Non-pigmented ciliary epithelial cell (primary cell): ENCODE results near the gene DEPDC4.
"Not testable (repeated sequence)": the region's sequence is repeated elsewhere in the genome, so short reads cannot be mapped to it uniquely, and the experiment has no call there.

Experiments
- DNase-seq: peaks from one replicate; pipeline ENCODE4 v3.0.0-alpha.2; 2010; ENCODE audit warnings: low read depth

The DEPDC4 gene

GRCh38 chr12:100263131-100263530 lies 3.7 kb downstream of the DEPDC4 start:
- DNase-seq = no peak

DNA sequence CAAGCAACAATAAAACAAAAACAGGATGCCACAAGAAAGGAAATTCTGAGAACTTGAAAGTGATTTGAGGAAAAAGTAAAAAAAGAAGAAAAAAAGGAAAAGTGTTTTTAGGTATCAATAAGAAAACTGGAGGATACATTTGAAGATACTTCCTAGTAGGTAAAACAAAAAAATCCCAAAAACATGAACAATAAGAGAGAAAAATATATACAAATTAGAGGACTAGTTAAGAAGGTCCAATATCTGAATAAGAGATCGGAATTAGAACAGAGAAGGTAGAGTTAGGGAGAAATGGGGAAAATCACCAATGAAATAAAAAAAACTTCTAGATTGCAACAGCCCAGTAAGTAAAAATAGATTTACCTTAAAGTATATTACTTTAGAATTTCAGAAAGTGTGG lies 8.8 kb downstream of the DEPDC4 start:
- DNase-seq = no peak

DNA sequence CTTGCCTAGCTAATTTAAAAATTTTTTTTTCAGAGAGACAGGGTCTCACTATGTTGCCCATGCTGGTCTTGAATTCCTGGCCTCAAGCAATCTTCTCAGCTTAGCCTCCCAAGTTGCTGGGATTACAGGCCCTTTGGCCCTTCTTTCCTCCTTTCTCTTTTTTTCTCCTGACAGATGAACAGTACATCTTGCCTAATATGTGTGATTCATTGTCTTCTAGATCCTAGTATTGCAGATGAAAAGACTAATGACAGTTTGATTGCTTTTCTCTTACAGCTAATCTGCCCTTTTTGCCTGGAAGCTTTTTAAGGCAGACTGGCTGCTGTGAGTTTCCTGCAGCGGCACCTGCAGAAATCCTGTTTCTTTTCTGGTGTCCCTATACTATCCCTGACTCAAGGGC lies 12.0 kb downstream of the DEPDC4 start:
- no peak for DNase-seq

DNA sequence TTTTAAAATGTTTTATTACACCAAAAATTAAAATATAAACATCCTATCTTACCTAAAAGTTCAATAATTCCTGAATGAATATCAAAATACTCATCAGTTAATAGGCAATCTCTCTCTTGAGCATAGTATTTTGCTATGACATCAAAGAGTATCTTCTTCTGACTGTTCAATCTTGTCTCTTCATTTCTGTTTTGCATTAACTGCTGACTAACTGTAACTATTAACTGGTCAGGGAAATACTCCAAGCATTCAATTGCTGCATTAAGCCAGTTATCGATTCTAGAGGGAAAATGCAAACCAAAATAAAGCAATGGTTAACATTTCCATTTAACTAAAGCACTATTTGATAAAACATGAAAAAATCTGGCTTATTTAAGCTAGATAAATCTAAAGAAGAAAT lies 13.4 kb downstream of the DEPDC4 start:
- no peak for DNase-seq

DNA sequence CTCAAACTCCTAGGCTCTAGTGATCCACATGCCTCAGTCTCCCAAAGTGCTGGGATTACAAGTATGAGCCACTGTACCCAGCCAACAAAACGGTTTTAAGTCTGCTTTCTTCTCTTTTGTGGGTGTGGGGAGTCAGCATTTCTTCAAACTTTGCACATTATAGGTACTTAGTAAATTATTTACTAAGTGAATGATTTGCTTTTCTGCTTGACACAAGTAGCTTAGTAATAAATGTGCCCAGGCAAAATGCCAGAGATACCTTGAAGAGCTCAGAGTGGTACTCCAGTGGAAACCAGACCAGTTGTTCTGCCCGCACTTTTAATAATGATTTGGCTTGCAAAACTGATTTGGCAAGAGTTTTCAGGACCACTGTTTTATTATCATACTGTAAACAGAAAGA lies 15.0 kb downstream of the DEPDC4 start:
- DNase-seq = no peak

GRCh38 chr12:100249941-100250340 lies 16.9 kb downstream of the DEPDC4 start:
- DNase-seq = no peak

DNA sequence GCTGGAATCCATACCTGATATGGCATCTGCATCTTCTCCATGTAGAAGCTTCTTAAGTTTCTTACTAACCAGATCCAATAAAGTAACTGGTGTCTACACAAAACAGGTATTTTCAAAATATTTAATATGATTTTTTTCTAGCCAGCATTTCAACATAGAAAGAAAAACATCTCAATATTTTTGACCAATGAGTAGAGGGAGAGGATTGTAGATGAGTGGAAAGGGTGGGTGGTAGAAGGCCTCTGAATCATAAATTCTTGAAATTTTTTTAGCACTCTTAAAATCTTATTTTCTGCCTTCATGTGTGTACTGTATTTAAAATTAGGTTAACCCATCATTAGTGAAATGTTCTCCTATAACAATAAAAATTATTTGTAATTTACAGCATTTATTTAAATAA lies 18.0 kb downstream of the DEPDC4 start:
- no peak for DNase-seq

GRCh38 chr12:100247765-100248164 lies 19.1 kb downstream of the DEPDC4 start:
- no peak for DNase-seq

- DNase-seq = no peak
Observed at GRCh38 chr12:100243137-100243536, 23.7 kb downstream of the DEPDC4 start.

GRCh38 chr12:100239589-100239988 lies 27.3 kb downstream of the DEPDC4 start:
- no peak for DNase-seq

DNA sequence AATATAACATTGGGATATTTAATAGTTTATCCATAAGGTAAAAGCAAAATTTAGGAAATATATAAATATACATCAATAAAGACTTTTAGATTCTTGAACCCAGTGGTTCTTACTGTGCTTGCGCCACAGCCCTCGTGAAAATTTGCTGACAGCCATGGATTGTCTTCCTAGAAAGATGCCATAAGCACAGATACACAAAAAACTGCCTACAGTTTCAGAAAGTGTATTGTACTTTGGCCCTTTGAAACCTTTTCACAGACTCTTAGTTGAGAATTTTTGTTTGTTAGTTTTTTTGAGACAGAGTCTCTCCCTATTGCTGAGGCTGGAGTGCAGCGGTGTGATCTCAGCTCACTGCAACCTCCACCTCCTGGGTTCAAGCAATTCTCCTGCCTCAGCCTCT lies 28.1 kb downstream of the DEPDC4 start:
- no peak for DNase-seq

DNA sequence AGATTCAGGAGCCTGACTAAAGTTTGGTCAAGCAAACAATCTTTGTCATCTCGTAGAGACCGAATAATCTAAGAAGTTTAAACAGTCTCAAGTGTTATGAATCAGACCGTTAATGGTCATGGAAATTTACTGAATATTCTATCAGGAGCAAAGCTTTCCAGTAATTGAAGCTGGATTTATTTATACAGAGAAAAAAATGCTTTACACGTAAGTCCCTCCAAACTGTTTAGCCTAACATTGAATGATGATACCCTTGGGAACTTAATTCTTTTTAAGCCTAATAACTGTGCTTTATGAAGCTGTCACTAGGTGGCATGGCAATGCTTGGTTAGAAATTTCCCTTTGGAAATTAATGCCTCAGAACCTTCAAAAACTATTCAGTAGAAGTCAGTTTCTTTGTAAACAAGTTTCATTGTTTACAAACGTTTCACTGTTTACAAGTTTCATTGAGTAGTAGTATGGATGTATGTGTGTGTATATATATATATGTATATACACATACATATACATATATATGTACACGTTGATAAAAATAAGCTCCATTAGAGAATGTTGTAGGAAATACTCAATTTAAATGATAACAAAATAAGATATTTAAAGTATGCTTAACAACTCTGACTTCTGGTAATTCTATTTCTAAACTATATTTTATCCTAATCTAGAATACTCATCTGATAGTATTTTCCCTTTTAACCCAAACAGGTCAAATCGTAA lies 32.1 kb downstream of the DEPDC4 start:
- peak; percentile 8 for DNase-seq

DNA sequence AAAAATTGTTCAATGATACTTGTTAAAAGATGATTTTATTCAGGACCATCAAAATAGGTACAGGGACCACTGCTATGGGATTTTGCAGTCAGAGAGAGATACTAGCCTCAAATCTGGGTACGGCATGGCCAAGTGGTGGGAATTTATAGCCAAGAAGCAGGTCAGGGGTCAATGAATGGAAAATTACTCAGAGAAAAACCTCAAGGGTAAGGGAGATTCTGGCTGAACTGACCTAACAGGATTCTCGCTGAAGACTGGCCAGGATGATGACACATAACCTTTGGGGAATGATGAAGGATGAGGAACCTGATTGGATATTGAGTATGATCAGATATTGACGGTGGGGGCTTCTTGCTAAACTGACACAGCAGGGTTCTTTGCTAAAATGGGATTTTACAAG lies 32.7 kb downstream of the DEPDC4 start:
- DNase-seq = no peak

- DNase-seq = not testable (repeated sequence)
Observed at GRCh38 chr12:100231873-100232272, 35.0 kb downstream of the DEPDC4 start.

- no peak for DNase-seq
Observed at GRCh38 chr12:100229876-100230275, 37.0 kb downstream of the DEPDC4 start.

GRCh38 chr12:100229036-100229635 lies 37.7 kb downstream of the DEPDC4 start:
- DNase-seq = no peak

- no peak for DNase-seq
Observed at GRCh38 chr12:100225491-100225890, 41.4 kb downstream of the DEPDC4 start.

GRCh38 chr12:100222173-100222572 lies 44.7 kb downstream of the DEPDC4 start:
- DNase-seq = not testable (repeated sequence)

GRCh38 chr12:100221523-100221922 lies 45.4 kb downstream of the DEPDC4 start:
- DNase-seq = no peak

DNA sequence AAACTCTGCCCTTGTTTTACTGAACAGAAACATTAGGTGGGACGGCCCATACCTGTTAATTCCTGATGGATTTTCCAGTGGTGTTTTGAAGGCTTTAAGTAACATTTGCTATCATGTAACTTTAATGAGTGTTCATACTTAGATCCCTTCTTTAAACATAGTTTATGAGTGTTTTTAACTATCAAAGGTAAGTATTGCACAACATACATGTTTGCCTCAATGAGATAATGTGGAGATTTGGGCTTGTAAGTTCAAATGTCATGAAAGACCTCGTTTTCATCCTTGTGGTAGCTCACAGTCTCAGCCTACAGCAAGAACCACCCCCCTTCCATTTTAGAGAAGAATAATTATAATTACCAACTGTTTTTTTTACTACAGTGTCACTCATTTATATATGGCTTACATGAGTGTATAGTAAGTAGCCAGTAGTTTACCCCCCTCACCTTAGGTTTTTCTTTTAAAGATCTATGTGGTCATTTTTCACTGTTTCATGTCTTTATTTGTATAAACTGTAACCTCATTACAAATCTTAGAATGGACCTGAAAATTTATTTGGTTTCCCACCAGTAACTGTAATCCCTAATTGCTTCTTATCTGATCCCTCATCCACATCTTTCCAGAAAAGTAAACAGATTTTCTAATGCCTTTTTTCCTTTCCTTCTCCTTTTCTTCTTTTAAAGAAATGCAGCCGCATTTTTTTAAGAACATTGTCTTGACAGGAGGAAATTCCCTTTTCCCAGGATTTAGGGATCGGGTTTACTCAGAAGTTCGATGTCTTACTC lies 47.4 kb downstream of the DEPDC4 start:
- no peak for DNase-seq

DNA sequence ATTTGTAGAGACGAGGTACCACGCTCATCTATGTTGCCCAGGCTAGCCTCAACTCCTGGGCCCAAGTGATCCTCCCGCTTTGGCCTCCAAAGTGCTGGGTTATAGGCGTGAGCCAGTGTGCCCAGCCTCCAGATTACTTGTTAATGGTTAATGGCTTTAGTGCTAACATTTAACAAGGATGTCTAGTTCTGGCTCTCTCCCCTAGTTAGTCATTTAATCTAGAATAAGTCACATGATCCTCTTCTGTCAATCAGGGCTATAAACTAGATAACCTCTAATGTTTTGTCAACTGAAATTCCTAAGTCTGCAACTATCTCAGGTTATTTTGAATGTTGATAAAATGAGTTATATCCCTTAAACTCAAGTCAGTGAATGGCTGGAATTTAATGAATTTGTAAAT lies 50.5 kb downstream of the DEPDC4 start:
- DNase-seq = no peak

DNA sequence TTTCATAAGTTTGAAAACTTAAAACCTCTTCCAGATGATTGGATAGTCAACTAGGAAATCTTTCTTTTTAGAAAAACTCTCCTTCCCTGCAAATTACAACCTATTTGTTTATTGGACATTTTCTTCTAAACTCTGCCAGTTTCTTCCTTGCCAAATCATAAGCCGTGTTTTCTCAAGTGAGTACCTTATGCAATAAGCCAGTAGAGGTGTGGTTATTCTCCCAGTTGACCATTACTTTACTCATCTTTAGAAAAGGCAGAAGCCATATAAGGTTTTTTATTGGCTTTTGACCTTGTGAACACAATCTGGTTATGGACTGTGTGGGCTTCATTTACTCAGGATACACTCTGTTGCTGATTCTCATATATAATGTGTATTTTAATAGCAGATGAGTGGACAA lies 51.7 kb downstream of the DEPDC4 start:
- no peak for DNase-seq

DNA sequence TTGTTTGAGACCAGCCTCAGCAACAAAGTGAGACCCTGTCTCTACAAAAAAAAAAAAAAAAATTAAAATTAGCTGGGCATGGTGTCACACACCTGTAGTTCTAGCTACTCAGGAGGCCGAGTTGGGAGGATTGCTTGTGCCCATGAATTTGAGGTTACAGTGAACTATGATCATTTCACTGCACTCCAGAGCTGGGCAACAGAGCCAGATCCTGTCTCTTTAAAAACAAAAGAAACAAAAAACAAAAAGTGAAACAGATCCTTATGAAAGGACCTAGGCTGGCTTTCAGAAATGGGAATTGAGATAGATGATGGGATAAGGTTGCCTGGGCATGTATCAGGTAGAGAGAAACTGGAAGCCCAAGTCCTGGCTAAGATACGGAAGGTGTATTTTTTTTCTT lies 52.4 kb downstream of the DEPDC4 start:
- no peak for DNase-seq
